Measurements from ENCODE around the gene GBF1.

The GBF1 gene

GRCh38 chr10:102324061-102324460, 78.7 kb downstream of the GBF1 start:
- Histone ChIP-seq H3K4me3 (ENCODE audit: low read depth in 1 of 5, low read length in 5 of 5) (no peak overlapping the region), H3K27ac (ENCODE audit: low read depth, low read length) (no peak overlapping the region), H3K4me1 (ENCODE audit: control insufficient read depth in 5 of 5, insufficient read depth in 5 of 5, low read length in 5 of 5) (no peaks in the 10 kb centered on the region), H3K9ac (ENCODE audit: low read length in 5 of 5) (no peak overlapping the region), H3K9me3 (ENCODE audit: control insufficient read depth in 5 of 5, low read length in 5 of 5) (no peaks in the 10 kb centered on the region), H3K36me3 (ENCODE audit: control insufficient read depth in 5 of 5, insufficient read depth in 5 of 5, low read length in 5 of 5) (peaks cover 0 to 5% (median 3%) of the 10 kb centered on the region in 5 donors), H3K27me3 (ENCODE audit: control insufficient read depth in 5 of 5, insufficient read depth in 4 of 5, low read length in 5 of 5) (no peaks in the 10 kb centered on the region)

GRCh38 chr10:102326031-102326430, 80.7 kb downstream of the GBF1 start:
- Histone ChIP-seq H3K27ac (ENCODE audit: low read depth, low read length) (no peak overlapping the region), H3K27me3 (ENCODE audit: control insufficient read depth in 5 of 5, insufficient read depth in 4 of 5, low read length in 5 of 5) (no peaks in the 10 kb centered on the region), H3K4me1 (ENCODE audit: control insufficient read depth in 5 of 5, insufficient read depth in 5 of 5, low read length in 5 of 5) (no peaks in the 10 kb centered on the region), H3K9me3 (ENCODE audit: control insufficient read depth in 5 of 5, low read length in 5 of 5) (no peaks in the 10 kb centered on the region), H3K36me3 (ENCODE audit: control insufficient read depth in 5 of 5, insufficient read depth in 5 of 5, low read length in 5 of 5) (peaks cover 0 to 5% (median 3%) of the 10 kb centered on the region in 5 donors), H3K4me3 (ENCODE audit: low read depth in 1 of 5, low read length in 5 of 5) (no peak overlapping the region), H3K9ac (ENCODE audit: low read length in 5 of 5) (no peak overlapping the region)

- Histone ChIP-seq H3K36me3 (ENCODE audit: control insufficient read depth in 5 of 5, insufficient read depth in 5 of 5, low read length in 5 of 5) (peaks cover 0 to under 1% (median 0%) of the 10 kb centered on the region in 5 donors), H3K27ac (ENCODE audit: low read depth, low read length) (no peak overlapping the region), H3K27me3 (ENCODE audit: control insufficient read depth in 5 of 5, insufficient read depth in 4 of 5, low read length in 5 of 5) (no peaks in the 10 kb centered on the region), H3K9ac (ENCODE audit: low read length in 5 of 5) (no peak overlapping the region), H3K9me3 (ENCODE audit: control insufficient read depth in 5 of 5, low read length in 5 of 5) (no peaks in the 10 kb centered on the region), H3K4me3 (ENCODE audit: low read depth in 1 of 5, low read length in 5 of 5) (no peak overlapping the region), H3K4me1 (ENCODE audit: control insufficient read depth in 5 of 5, insufficient read depth in 5 of 5, low read length in 5 of 5) (no peaks in the 10 kb centered on the region)
Measured at GRCh38 chr10:102327002-102327401, 81.7 kb downstream of the GBF1 start.

GRCh38 chr10:102327641-102328040, 82.3 kb downstream of the GBF1 start:
- Histone ChIP-seq H3K4me1 (ENCODE audit: control insufficient read depth in 5 of 5, insufficient read depth in 5 of 5, low read length in 5 of 5) (no peaks in the 10 kb centered on the region), H3K36me3 (ENCODE audit: control insufficient read depth in 5 of 5, insufficient read depth in 5 of 5, low read length in 5 of 5) (peaks cover 0 to 4% (median 0%) of the 10 kb centered on the region in 5 donors), H3K27ac (ENCODE audit: low read depth, low read length) (no peak overlapping the region), H3K4me3 (ENCODE audit: low read depth in 1 of 5, low read length in 5 of 5) (no peak overlapping the region), H3K9ac (ENCODE audit: low read length in 5 of 5) (no peak overlapping the region), H3K9me3 (ENCODE audit: control insufficient read depth in 5 of 5, low read length in 5 of 5) (no peaks in the 10 kb centered on the region), H3K27me3 (ENCODE audit: control insufficient read depth in 5 of 5, insufficient read depth in 4 of 5, low read length in 5 of 5) (no peaks in the 10 kb centered on the region)

- Histone ChIP-seq H3K4me3 (ENCODE audit: low read depth in 1 of 5, low read length in 5 of 5) (no peak overlapping the region), H3K27me3 (ENCODE audit: control insufficient read depth in 5 of 5, insufficient read depth in 4 of 5, low read length in 5 of 5) (no peaks in the 10 kb centered on the region), H3K27ac (ENCODE audit: low read depth, low read length) (no peak overlapping the region), H3K9me3 (ENCODE audit: control insufficient read depth in 5 of 5, low read length in 5 of 5) (no peaks in the 10 kb centered on the region), H3K9ac (ENCODE audit: low read length in 5 of 5) (no peak overlapping the region), H3K4me1 (ENCODE audit: control insufficient read depth in 5 of 5, insufficient read depth in 5 of 5, low read length in 5 of 5) (peaks cover 2 to 21% (median 17%) of the 10 kb centered on the region in 5 donors), H3K36me3 (ENCODE audit: control insufficient read depth in 5 of 5, insufficient read depth in 5 of 5, low read length in 5 of 5) (peaks cover 0 to 4% (median 0%) of the 10 kb centered on the region in 5 donors)
Measured at GRCh38 chr10:102332772-102333171, 87.4 kb downstream of the GBF1 start.

- no peak overlapping the region for H3K4me3 ChIP-seq (ENCODE audit: low read depth in 1 of 5, low read length in 5 of 5)
- H3K9ac ChIP-seq (ENCODE audit: low read length in 5 of 5): no peak overlapping the region
- no peaks in the 10 kb centered on the region for H3K9me3 ChIP-seq (ENCODE audit: control insufficient read depth in 5 of 5, low read length in 5 of 5)
- H3K27ac ChIP-seq (ENCODE audit: low read depth, low read length): no peak overlapping the region
- H3K4me1 ChIP-seq (ENCODE audit: control insufficient read depth in 5 of 5, insufficient read depth in 5 of 5, low read length in 5 of 5): peaks cover 2 to 21% (median 17%) of the 10 kb centered on the region in 5 donors
- H3K27me3 ChIP-seq (ENCODE audit: control insufficient read depth in 5 of 5, insufficient read depth in 4 of 5, low read length in 5 of 5): no peaks in the 10 kb centered on the region
- H3K36me3 ChIP-seq (ENCODE audit: control insufficient read depth in 5 of 5, insufficient read depth in 5 of 5, low read length in 5 of 5): peaks cover 0 to 4% (median 0%) of the 10 kb centered on the region in 5 donors
Measured at GRCh38 chr10:102334101-102334500, 88.8 kb downstream of the GBF1 start.

- H3K9me3 ChIP-seq (ENCODE audit: control insufficient read depth in 5 of 5, low read length in 5 of 5): no peaks in the 10 kb centered on the region
- no peak overlapping the region for H3K9ac ChIP-seq (ENCODE audit: low read length in 5 of 5)
- peaks cover 0 to 4% (median 0%) of the 10 kb centered on the region in 5 donors for H3K36me3 ChIP-seq (ENCODE audit: control insufficient read depth in 5 of 5, insufficient read depth in 5 of 5, low read length in 5 of 5)
- H3K27me3 ChIP-seq (ENCODE audit: control insufficient read depth in 5 of 5, insufficient read depth in 4 of 5, low read length in 5 of 5): no peaks in the 10 kb centered on the region
- peaks cover 2 to 21% (median 17%) of the 10 kb centered on the region in 5 donors for H3K4me1 ChIP-seq (ENCODE audit: control insufficient read depth in 5 of 5, insufficient read depth in 5 of 5, low read length in 5 of 5)
- H3K27ac ChIP-seq (ENCODE audit: low read depth, low read length): peak overlapping the region; percentile 32
- no peak overlapping the region for H3K4me3 ChIP-seq (ENCODE audit: low read depth in 1 of 5, low read length in 5 of 5)
Measured at GRCh38 chr10:102335184-102335583, 89.9 kb downstream of the GBF1 start.

GRCh38 chr10:102341038-102341688, 95.8 kb downstream of the GBF1 start:
- no peaks in the 10 kb centered on the region for H3K27me3 ChIP-seq (ENCODE audit: control insufficient read depth in 5 of 5, insufficient read depth in 4 of 5, low read length in 5 of 5)
- no peak overlapping the region for H3K9ac ChIP-seq (ENCODE audit: low read length in 5 of 5)
- no peaks in the 10 kb centered on the region for H3K9me3 ChIP-seq (ENCODE audit: control insufficient read depth in 5 of 5, low read length in 5 of 5)
- H3K36me3 ChIP-seq (ENCODE audit: control insufficient read depth in 5 of 5, insufficient read depth in 5 of 5, low read length in 5 of 5): peaks cover 0 to 6% (median 5%) of the 10 kb centered on the region in 5 donors
- no peak overlapping the region for H3K4me3 ChIP-seq (ENCODE audit: low read depth in 1 of 5, low read length in 5 of 5)
- no peaks in the 10 kb centered on the region for H3K4me1 ChIP-seq (ENCODE audit: control insufficient read depth in 5 of 5, insufficient read depth in 5 of 5, low read length in 5 of 5)
- H3K27ac ChIP-seq (ENCODE audit: low read depth, low read length): no peak overlapping the region

- no peaks in the 10 kb centered on the region for H3K4me1 ChIP-seq (ENCODE audit: control insufficient read depth in 5 of 5, insufficient read depth in 5 of 5, low read length in 5 of 5)
- no peak overlapping the region for H3K4me3 ChIP-seq (ENCODE audit: low read depth in 1 of 5, low read length in 5 of 5)
- H3K36me3 ChIP-seq (ENCODE audit: control insufficient read depth in 5 of 5, insufficient read depth in 5 of 5, low read length in 5 of 5): peaks cover 0 to 14% (median 5%) of the 10 kb centered on the region in 5 donors
- no peaks in the 10 kb centered on the region for H3K9me3 ChIP-seq (ENCODE audit: control insufficient read depth in 5 of 5, low read length in 5 of 5)
- H3K27me3 ChIP-seq (ENCODE audit: control insufficient read depth in 5 of 5, insufficient read depth in 4 of 5, low read length in 5 of 5): no peaks in the 10 kb centered on the region
- H3K9ac ChIP-seq (ENCODE audit: low read length in 5 of 5): no peak overlapping the region
- no peak overlapping the region for H3K27ac ChIP-seq (ENCODE audit: low read depth, low read length)
Measured at GRCh38 chr10:102342458-102342857, 97.1 kb downstream of the GBF1 start.

- H3K9ac ChIP-seq (ENCODE audit: low read length in 5 of 5): no peak overlapping the region
Measured at GRCh38 chr10:102342958-102343357, 97.6 kb downstream of the GBF1 start.

More at GRCh38 chr10:102342958-102343357, 97.6 kb downstream of the GBF1 start:
- Histone ChIP-seq H3K4me3 (ENCODE audit: low read depth in 1 of 5, low read length in 5 of 5) (no peak overlapping the region), H3K27me3 (ENCODE audit: control insufficient read depth in 5 of 5, insufficient read depth in 4 of 5, low read length in 5 of 5) (no peaks in the 10 kb centered on the region), H3K9me3 (ENCODE audit: control insufficient read depth in 5 of 5, low read length in 5 of 5) (no peaks in the 10 kb centered on the region), H3K27ac (ENCODE audit: low read depth, low read length) (no peak overlapping the region), H3K4me1 (ENCODE audit: control insufficient read depth in 5 of 5, insufficient read depth in 5 of 5, low read length in 5 of 5) (no peaks in the 10 kb centered on the region), H3K36me3 (ENCODE audit: control insufficient read depth in 5 of 5, insufficient read depth in 5 of 5, low read length in 5 of 5) (peaks cover 0 to 16% (median 5%) of the 10 kb centered on the region in 5 donors)

All from subcutaneous abdominal adipose tissue (tissue), 5 donors.